Lower leg skin (tissue), 4 donors: Measurements from ENCODE around the gene PRSS48. TPM values are rescaled to one million over a fixed set of nuclear protein-coding genes. Genes with fewer than 3 reads are reported as not detected.

Experiments used
- DNase-seq, 2 donors: peaks; one replicate each; pipeline ENCODE4 v3.0.0-alpha.2; 2019; ENCODE audit warnings: low spot score in 2 of 2
- H3K4me3 ChIP-seq: fragments of 200-600 bp; sonication (generic); 2 replicates; pipeline ENCODE4 v1.5.1; 2017; ENCODE audit warnings: mild to moderate bottlenecking, low read depth; ENCODE audit not compliant: poor library complexity, severe bottlenecking
- POLR2A ChIP-seq, 2 donors: fragments of 450-650 bp; IDR thresholded peaks; one replicate each; pipeline ENCODE4 v1.6.1; 2016 to 2017; ENCODE audit warnings: antibody characterized with exemption in 2 of 2, mild to moderate bottlenecking in 1 of 2, moderate library complexity in 1 of 2
- WGBS, 2 donors: methylation state at CpG; one replicate each; pipeline ENCODE4 v1.1.5; 2018; 5-methylcytosine and 5-hydroxymethylcytosine counted together
- intact Hi-C: fragments of 100-400 bp; cut with DNase I; formaldehyde crosslinking; loops from one replicate; pipeline ENCODE4 v1.15.0; 2023; ENCODE audit warnings: low total_unique reads
- total RNA-seq, 4 donors: library from RNA; depleted of rRNA; stranded (reverse); fragments of >200 nt; gene quantifications; one replicate each; pipeline ENCODE4 v1.1.0, GENCODE V29; 2016
- TF ChIP-seq, protein P1 (sequence below), 3 donors: fragments of 450-650 bp; IDR thresholded peaks; one replicate each; pipeline ENCODE4 v1.5.1; 2016; ENCODE audit warnings: antibody characterized with exemption in 3 of 3, mild to moderate bottlenecking in 3 of 3, moderate library complexity in 2 of 3

Gene PRSS48
- total RNA-seq, 4 donors from 2014 or later, result not detected

DNA sequence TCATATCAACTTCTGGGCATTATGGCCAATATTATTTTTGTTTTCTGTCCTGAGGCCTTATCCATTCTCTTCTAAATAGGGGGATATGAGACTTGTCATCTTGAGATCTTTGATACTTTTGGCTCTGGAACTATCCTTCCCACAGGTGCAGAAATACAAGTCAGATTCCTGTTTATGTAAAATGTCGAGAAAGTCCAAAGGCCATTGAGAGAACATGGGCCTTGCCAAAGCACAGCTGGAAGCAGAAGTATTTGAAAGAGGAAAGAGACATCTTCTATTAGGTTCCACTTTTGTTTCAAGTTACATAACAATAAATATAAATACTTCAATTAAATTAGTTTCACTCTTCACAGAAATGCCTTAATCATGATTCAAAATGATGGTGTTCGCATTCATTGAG is 20.8 kb upstream of the PRSS48 start:
- H3K4me3 ChIP-seq, result no peak overlapping the region
- intact Hi-C loops, result no loop called here
- WGBS, 2 donors, result 87 to 89% methylated on average over 2 of the region's 2 CpGs
- TF ChIP-seq POLR2A (IDR thresholded peaks at IDR 0.05), result no peak
- no peak for DNase-seq

DNA sequence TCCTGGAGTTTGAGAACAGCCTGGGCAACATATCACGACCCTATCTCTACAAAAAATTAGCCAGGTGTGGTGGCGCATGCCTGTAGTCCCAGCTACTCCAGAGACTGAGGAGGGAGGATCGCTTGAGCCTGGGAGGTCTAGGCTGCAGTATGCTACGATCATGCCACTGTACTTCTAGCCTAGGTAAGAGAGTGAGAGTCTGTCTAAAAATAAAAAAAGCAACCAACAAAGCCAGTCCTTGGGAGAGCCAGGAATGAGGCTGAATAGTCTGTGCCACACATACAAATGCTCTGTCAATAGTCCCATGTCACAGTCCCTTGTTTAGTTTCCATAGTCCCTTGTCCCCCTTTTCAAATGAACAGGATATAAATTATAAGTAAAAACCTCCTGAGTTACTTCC is 19.3 kb upstream of the PRSS48 start:
- WGBS, 2 donors, result 93 to 96% methylated on average over 4 of the region's 4 CpGs
- no peak for DNase-seq
- TF ChIP-seq, protein P1, sequence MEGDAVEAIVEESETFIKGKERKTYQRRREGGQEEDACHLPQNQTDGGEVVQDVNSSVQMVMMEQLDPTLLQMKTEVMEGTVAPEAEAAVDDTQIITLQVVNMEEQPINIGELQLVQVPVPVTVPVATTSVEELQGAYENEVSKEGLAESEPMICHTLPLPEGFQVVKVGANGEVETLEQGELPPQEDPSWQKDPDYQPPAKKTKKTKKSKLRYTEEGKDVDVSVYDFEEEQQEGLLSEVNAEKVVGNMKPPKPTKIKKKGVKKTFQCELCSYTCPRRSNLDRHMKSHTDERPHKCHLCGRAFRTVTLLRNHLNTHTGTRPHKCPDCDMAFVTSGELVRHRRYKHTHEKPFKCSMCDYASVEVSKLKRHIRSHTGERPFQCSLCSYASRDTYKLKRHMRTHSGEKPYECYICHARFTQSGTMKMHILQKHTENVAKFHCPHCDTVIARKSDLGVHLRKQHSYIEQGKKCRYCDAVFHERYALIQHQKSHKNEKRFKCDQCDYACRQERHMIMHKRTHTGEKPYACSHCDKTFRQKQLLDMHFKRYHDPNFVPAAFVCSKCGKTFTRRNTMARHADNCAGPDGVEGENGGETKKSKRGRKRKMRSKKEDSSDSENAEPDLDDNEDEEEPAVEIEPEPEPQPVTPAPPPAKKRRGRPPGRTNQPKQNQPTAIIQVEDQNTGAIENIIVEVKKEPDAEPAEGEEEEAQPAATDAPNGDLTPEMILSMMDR (IDR thresholded peaks at IDR 0.05), result no peak
- TF ChIP-seq POLR2A (IDR thresholded peaks at IDR 0.05), result no peak
- no peak overlapping the region for H3K4me3 ChIP-seq
- intact Hi-C loops, result no loop called here

DNA sequence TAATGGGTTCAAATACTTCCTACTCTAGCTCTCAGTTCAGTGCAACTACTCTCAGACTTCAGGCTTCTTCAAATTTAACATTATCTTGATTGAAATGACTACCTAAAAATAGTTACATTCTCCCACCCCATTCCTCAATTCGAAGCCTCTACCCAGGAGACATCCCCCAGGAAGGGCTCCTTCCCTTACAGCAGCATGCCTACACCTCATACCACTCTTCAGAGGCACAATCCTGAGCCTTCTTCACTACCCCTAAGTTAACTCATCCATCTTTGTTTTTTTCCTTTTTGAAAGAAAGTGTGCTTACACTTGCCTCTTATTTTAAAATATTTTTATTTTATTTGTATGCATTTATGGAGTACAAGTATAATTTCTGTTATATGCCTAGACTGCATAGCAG is 17.2 kb upstream of the PRSS48 start:
- WGBS, 2 donors, result 81 to 92% methylated on average over 1 of the region's 1 CpG
- TF ChIP-seq, protein P1 (IDR thresholded peaks at IDR 0.05), result no peak
- no peak for TF ChIP-seq POLR2A (IDR thresholded peaks at IDR 0.05)
- H3K4me3 ChIP-seq, result no peak overlapping the region
- intact Hi-C loops, result no loop called here
- DNase-seq, result no peak

DNA sequence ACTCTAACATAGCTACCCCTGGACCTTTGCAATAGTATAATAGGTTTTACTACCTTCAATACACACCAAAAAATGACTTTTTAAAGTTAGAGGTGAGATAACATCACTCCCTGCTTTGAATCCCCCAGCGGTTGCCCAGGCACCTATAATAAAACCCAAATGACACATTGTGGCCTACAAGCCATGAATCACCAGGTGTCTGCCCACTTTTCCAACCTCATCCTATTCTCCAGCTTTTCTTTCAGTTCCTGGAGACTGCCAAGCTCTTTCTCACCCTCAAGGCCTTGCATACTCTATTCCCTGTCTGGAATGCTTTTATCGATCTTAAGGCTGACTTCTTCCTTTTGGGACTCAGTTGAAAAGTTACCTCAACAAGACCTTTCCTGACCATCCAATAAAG is 16.4 kb upstream of the PRSS48 start:
- no peak for DNase-seq
- no peak for TF ChIP-seq POLR2A (IDR thresholded peaks at IDR 0.05)
- TF ChIP-seq, protein P1 (IDR thresholded peaks at IDR 0.05), result no peak
- 95 to 96% methylated on average over 2 of the region's 2 CpGs for WGBS, 2 donors
- no peak overlapping the region for H3K4me3 ChIP-seq
- intact Hi-C loops, result no loop called here

DNA sequence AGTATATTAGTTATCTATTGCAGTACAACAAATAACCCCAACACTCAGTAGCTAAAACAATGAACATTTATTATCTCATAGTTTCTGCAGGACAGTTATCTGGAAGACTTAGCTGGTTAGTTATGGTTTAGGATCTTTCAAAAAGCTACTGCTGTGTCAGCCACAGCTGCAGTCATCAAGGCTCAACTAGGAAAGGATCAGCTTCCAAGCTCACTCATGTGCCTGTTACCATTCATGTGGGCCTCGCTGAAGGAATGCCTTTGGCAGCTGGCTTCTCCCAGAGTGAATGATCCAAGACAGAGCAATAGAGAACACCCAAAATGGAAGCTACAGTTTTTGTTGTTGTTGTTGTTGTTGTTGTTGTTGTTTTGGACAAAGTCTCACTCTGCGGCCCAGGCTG is 13.5 kb upstream of the PRSS48 start:
- intact Hi-C loops, result no loop called here
- TF ChIP-seq POLR2A (IDR thresholded peaks at IDR 0.05), result no peak
- TF ChIP-seq, protein P1 (IDR thresholded peaks at IDR 0.05), result no peak
- 76 to 90% methylated on average over 2 of the region's 2 CpGs for WGBS, 2 donors
- DNase-seq, result no peak
- H3K4me3 ChIP-seq, result no peak overlapping the region

DNA sequence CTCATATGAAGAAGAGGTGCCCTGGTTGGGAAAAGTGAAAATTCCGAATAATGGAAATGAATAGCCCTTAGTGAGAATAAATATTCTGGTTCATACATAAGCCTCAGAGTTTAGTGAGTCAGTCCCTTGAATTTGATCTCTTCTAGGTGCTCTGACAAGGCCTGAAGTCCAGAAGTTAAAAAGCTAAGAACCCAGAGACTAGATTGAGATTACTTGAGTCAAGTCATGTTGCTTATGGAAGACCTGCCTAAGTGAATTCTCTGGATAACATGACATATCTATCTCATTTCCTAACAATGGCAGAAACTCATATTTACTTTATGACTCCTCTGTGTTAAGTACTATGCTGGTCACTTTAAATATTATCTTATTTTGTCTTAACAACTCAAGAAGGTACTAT is 10.5 kb upstream of the PRSS48 start:
- no peak for TF ChIP-seq POLR2A (IDR thresholded peaks at IDR 0.05)
- TF ChIP-seq, protein P1 (IDR thresholded peaks at IDR 0.05), result no peak
- intact Hi-C loops, result no loop called here
- WGBS, 2 donors, result 93 to 97% methylated on average over 1 of the region's 1 CpG
- DNase-seq, result no peak
- no peak overlapping the region for H3K4me3 ChIP-seq
